HG03045 (cell line): ENCODE results near the gene PLXND1.
"Not testable (repeated sequence)": the region's sequence is repeated elsewhere in the genome, so short reads cannot be mapped to it uniquely, and the experiment has no call there.

ENCODE experiments used
- ATAC-seq: cut with Tn5 transposase; IDR thresholded peaks from one replicate; pipeline ENCODE4 v1.9.1; 2021; ENCODE audit warnings: mild to moderate bottlenecking, moderate library complexity; ENCODE audit not compliant: unreplicated experiment

PLXND1 gene

GRCh38 chr3:129606636-129607390 lies at the start of gene PLXND1:
TSS of gene PLXND1 (minus strand) at chr3:129606676. CDS start at chr3:129606639, 37 bp downstream.
- no peak for ATAC-seq

GRCh38 chr3:129655291-129655700 lies 48.8 kb upstream of the PLXND1 start:
- no peak for ATAC-seq

GRCh38 chr3:129654131-129654530 lies 47.7 kb upstream of the PLXND1 start:
- no peak for ATAC-seq

- ATAC-seq: no peak
These were observed 46.5 kb upstream of the PLXND1 start for GRCh38 chr3:129653019-129653418.

- ATAC-seq: no peak
These were observed 45.1 kb upstream of the PLXND1 start for GRCh38 chr3:129651435-129652202.

GRCh38 chr3:129650256-129650872 lies 43.9 kb upstream of the PLXND1 start:
- no peak for ATAC-seq

- no peak for ATAC-seq
These were observed 41.9 kb upstream of the PLXND1 start for GRCh38 chr3:129648391-129648790.

GRCh38 chr3:129645286-129645685 lies 38.8 kb upstream of the PLXND1 start:
- ATAC-seq: no peak

GRCh38 chr3:129644836-129645235 lies 38.4 kb upstream of the PLXND1 start:
- no peak for ATAC-seq

- not testable (repeated sequence) for ATAC-seq
These were observed 35.2 kb upstream of the PLXND1 start for GRCh38 chr3:129641567-129642260.

GRCh38 chr3:129640985-129641384 lies 34.5 kb upstream of the PLXND1 start:
- not testable (repeated sequence) for ATAC-seq

GRCh38 chr3:129638481-129638880 lies 32.0 kb upstream of the PLXND1 start:
- ATAC-seq: no peak

- ATAC-seq: no peak
These were observed 29.6 kb upstream of the PLXND1 start for GRCh38 chr3:129636082-129636481.

GRCh38 chr3:129635656-129636055 lies 29.2 kb upstream of the PLXND1 start:
- ATAC-seq: no peak

- no peak for ATAC-seq
These were observed 27.4 kb upstream of the PLXND1 start for GRCh38 chr3:129633751-129634481.

GRCh38 chr3:129632977-129633376 lies 26.5 kb upstream of the PLXND1 start:
- ATAC-seq: no peak

GRCh38 chr3:129632556-129632955 lies 26.1 kb upstream of the PLXND1 start:
- no peak for ATAC-seq

- ATAC-seq: no peak
These were observed 25.6 kb upstream of the PLXND1 start for GRCh38 chr3:129632056-129632455.

GRCh38 chr3:129629011-129629410 lies 22.5 kb upstream of the PLXND1 start:
- ATAC-seq: no peak

- no peak for ATAC-seq
These were observed 21.7 kb upstream of the PLXND1 start for GRCh38 chr3:129628169-129628522.
